IPS DF 6.9 (cell line): Measurements from ENCODE around the gene ST6GALNAC4.

Source experiments
- DNase-seq: peaks from one replicate; pipeline ENCODE4 v3.0.0-alpha.2; 2013; ENCODE audit warnings: low read depth, low spot score
- H3K27ac ChIP-seq: one replicate; pipeline ENCODE4 v1.5.1; 2013; ENCODE audit warnings: low read length, control low read depth
- H3K27me3 ChIP-seq: 2 replicates; pipeline ENCODE4 v1.6.1; 2013; ENCODE audit warnings: mild to moderate bottlenecking, low read length; ENCODE audit not compliant: control insufficient read depth, insufficient read depth
- H3K36me3 ChIP-seq: 2 replicates; pipeline ENCODE4 v1.6.1; 2013; ENCODE audit warnings: low read length; ENCODE audit not compliant: control insufficient read depth, insufficient read depth
- H3K4me1 ChIP-seq: 2 replicates; pipeline ENCODE4 v1.6.1; 2013; ENCODE audit warnings: low read length; ENCODE audit not compliant: control insufficient read depth, insufficient read depth
- H3K4me3 ChIP-seq: 2 replicates; pipeline ENCODE4 v1.5.1; 2013; ENCODE audit warnings: mild to moderate bottlenecking, low read length
- H3K9me3 ChIP-seq: 2 replicates; pipeline ENCODE4 v1.6.1; 2013; ENCODE audit warnings: low read length, inconsistent platforms; ENCODE audit not compliant: control insufficient read depth, insufficient read depth
- WGBS: extraction: QIAGEN DNeasy Blood & Tissue Kit; methylation state at CpG from one replicate; pipeline ENCODE4 v1.1.7; 2013; ENCODE audit warnings: mixed read lengths, missing lambda C conversion rate; ENCODE audit not compliant: insufficient read length, insufficient coverage; 5-methylcytosine and 5-hydroxymethylcytosine counted together

ST6GALNAC4 gene

DNA sequence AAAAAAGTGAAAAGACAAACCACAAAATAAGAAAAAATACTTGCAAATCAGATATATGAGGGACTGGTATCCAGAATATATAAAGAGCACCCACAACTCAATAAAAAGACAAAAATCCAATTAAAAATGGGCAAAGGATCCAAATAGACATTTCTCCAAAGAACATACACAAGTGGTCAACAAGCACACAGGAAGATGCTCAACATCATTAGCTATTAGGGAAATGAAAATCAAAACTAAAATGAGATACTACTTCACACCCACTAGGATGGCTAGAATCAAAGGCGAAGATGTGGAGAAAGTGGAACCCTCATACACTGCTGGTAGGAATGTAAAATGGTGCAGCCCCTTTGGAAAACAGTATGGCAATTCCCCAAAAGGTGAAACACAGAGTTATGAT, 41.9 kb upstream of the ST6GALNAC4 start:
- Histone ChIP-seq H3K4me1 (peaks cover 11% of the 10 kb centered on the region), H3K36me3 (no peaks in the 10 kb centered on the region)
- WGBS = no CpG with 5 or more reads among the region's 1 CpG

DNA sequence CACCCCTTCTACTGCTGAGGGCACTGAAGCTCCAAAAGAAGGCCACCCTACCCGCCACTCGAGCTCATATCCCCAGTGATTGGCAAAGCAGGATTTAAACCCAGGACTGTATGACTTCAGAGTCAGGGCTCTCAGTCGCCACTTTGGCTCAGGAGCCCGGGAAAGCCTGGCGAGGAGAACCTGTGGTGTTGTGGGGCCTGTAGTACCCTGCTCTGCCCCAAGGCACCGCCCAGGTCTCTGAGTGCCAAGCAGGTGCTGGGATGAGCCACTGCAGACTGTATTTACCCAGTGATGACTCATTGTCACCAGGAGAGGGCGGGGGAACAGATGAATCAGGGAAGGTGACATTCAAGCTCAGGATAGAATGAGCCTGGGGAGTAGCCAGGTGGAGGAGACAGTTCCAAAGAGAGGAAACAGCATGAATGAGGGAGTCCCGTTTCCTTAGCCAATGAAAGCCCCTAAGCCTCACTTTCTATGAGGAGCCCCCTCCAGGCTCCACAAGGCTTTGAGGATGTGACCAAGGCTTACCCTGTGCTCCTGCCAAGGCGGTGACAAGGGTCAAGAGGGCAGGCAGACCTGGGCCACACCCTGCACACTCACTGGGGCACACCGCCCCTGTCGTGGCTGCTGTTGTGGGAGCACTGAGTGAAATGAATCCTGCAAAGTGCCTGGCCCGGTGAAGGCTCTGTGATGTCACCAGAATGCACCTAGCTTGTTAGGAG, 38.6 kb upstream of the ST6GALNAC4 start:
- no CpG with 5 or more reads among the region's 12 CpGs for WGBS
- no peaks in the 10 kb centered on the region for H3K36me3 ChIP-seq
- no peaks in the 10 kb centered on the region for H3K27me3 ChIP-seq
- no peak overlapping the region for H3K4me3 ChIP-seq
- no peak for DNase-seq
- H3K4me1 ChIP-seq = peaks cover 4% of the 10 kb centered on the region
- no peak overlapping the region for H3K27ac ChIP-seq
- no peaks in the 10 kb centered on the region for H3K9me3 ChIP-seq

More for the DNA sequence above, 41.9 kb upstream of the ST6GALNAC4 start:
- Histone ChIP-seq H3K27me3 (no peaks in the 10 kb centered on the region), H3K27ac (no peak overlapping the region), H3K4me3 (no peak overlapping the region), H3K9me3 (no peaks in the 10 kb centered on the region)
- no peak for DNase-seq

DNA sequence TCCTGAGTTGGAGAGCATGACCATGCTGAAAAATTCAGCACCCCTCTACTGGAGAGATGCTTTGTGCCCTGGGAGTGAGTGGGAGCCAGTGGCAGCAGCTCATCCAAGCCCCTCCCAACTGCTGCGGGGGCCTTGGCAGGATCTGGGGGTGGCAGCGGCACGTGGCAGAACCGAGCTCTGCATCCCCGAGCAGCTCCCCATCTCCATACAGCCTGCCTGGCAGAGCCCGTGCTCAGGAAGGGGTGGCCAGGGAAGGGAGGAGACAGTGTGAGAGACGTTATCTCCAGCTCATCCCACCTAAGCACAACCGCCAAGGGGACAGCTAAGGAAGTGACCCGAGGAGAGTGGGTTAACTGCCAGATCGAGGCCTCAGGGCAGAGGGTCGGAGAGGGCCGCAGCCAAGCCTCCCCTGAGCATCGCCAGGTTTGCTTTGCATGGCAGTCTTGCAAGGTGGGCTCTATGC, 38.0 kb upstream of the ST6GALNAC4 start:
- H3K4me1 ChIP-seq = peaks cover 4% of the 10 kb centered on the region
- no CpG with 5 or more reads among the region's 13 CpGs for WGBS

DNA sequence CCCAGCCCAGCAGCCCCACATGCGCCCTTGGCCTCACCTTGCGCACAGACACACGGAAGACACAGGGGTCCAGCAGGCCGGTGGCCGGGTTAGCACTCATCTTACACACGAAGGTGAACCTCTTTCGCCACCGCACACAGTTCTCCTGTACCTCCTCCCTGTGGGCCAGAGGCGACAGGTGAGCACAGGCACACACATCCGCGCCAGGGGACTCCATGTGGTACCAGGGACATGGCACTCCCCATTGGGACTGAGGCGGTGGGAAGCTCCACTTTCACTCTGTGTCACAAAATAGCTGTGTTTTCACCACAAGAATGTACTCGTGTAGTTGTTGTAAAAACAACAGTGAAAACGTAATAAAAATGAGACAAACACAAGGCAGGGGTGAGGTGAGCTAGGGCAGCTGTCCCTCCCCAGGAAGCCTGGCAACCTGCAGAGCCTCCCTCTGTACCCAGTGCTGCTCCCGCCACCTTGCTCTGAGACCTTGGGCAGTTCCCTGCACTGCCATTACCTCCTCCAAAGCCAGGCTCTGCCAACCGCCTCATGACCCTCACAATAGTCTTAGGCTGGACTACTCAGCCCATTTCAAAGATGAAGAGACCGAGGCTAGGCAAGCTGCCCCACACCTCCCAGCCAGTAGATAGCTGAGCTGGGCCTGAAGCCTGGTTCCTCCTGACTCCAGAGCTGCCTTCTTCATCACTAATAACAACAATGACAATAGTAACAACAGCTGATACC, 37.1 kb upstream of the ST6GALNAC4 start:
- Histone ChIP-seq H3K9me3 (no peaks in the 10 kb centered on the region), H3K4me1 (peaks cover 4% of the 10 kb centered on the region), H3K4me3 (no peak overlapping the region), H3K36me3 (no peaks in the 10 kb centered on the region), H3K27ac (no peak overlapping the region), H3K27me3 (no peaks in the 10 kb centered on the region)
- DNase-seq = no peak
- WGBS = no CpG with 5 or more reads among the region's 17 CpGs

More for the DNA sequence above, 38.0 kb upstream of the ST6GALNAC4 start:
- Histone ChIP-seq H3K4me3 (no peak overlapping the region), H3K27me3 (no peaks in the 10 kb centered on the region), H3K27ac (no peak overlapping the region), H3K9me3 (no peaks in the 10 kb centered on the region), H3K36me3 (no peaks in the 10 kb centered on the region)
- no peak for DNase-seq

DNA sequence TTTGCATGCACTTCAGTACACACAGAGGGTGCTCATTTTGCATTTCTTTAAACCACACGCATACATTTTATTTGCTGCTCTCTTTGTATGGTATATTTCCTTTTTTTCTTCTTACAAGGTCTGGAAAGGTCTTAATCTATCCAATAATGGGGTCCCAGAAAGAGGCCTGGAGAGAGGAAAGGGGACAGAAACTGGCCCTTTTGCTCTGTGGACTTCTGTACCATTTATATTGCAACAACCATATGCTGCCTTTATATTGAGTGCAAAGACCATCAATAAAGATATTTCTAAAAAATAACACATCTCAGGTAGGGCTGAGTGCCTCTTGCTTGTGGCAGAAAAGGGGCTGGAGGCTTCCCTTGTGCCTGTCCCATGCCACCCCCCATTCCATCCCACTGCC, 36.3 kb upstream of the ST6GALNAC4 start:
- no peak overlapping the region for H3K27ac ChIP-seq
- H3K27me3 ChIP-seq = no peaks in the 10 kb centered on the region
- peaks cover 4% of the 10 kb centered on the region for H3K4me1 ChIP-seq
- no peak for DNase-seq
- H3K4me3 ChIP-seq = no peak overlapping the region
- H3K9me3 ChIP-seq = no peaks in the 10 kb centered on the region
- no peaks in the 10 kb centered on the region for H3K36me3 ChIP-seq
- WGBS = no CpG with 5 or more reads among the region's 1 CpG

DNA sequence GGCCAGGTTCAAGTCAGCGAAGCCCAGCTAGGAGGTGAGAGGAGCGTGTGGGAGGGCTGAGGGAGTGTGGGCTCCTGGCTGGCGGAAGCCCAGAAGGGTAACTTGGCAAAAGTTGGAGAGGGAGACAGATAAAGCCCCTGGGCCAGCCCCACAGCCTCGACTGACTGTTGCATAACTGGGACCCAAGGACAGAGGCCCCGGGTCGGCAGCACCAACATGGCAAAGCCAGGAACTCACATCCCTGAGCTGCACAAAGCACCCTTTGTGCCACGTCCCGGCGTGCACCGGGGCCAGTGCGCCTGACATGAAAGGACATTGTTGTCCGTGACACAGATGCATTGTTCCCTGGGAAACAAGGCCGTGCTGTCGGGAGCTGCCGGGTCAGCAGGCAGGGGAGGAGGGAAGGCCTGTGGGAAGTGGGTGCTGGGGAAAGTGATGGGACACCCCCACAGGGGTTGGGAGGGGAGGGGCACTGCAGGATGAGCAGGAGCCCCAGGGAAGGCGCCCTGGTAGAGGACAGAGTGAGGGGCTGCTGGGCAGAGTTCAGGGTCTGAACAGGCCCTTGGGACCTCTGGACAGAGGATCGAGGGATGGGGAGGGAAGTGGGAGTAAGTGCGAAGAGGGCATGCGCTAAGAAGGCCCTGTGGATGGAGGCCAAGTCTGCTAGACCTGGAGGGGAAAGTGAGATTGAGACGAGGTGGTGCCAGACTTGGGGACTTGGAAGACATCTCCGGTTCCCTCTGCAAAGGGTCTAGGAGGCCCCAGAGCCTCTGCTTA, 33.9 kb upstream of the ST6GALNAC4 start:
- Histone ChIP-seq H3K27ac (no peak overlapping the region), H3K9me3 (no peaks in the 10 kb centered on the region), H3K27me3 (no peaks in the 10 kb centered on the region), H3K4me1 (peaks cover under 1% of the 10 kb centered on the region; the same call in 1 of the 2 replicates), H3K4me3 (no peak overlapping the region), H3K36me3 (peaks cover under 1% of the 10 kb centered on the region; the same call in 1 of the 2 replicates)
- WGBS = no CpG with 5 or more reads among the region's 21 CpGs
- no peak for DNase-seq

DNA sequence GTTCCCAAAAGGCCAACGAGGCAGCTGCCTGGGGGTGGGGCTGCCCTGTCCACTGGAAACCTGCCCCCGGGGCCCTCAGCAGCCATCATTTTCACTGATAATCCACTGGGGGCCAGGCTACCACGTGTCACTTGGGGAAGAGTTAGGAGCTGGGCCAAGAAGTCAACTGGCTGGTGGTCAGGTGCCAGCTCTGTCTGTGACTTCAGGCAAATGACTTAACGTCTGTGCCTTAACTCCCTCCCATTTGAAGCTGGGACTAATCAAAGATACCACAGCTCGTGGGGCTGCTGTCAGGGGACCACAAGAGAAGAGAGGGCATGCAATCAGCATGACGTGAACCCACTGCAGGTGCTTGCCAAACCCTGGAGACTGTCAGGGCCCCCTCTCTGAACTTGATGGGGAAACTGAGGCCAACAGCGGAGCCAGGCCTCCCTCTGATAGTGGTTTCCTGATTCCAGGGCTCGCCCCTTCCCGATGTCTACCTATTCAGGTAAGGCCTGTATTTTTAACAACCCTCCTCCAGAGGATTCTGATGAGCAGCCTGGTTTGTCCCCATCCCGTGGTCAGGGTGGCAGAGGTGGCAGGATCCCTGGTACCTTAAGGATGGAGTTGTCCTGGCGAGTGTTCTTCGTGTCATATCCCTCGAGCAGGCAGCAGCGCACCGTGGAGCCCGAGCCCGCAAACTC, 33.1 kb upstream of the ST6GALNAC4 start:
- no CpG with 5 or more reads among the region's 17 CpGs for WGBS
- H3K27ac ChIP-seq = no peak overlapping the region
- no peaks in the 10 kb centered on the region for H3K4me1 ChIP-seq
- no peak for DNase-seq
- no peaks in the 10 kb centered on the region for H3K9me3 ChIP-seq
- peaks cover 7% of the 10 kb centered on the region; the same call in 1 of the 2 replicates for H3K36me3 ChIP-seq
- H3K4me3 ChIP-seq = no peak overlapping the region
- no peaks in the 10 kb centered on the region for H3K27me3 ChIP-seq

DNA sequence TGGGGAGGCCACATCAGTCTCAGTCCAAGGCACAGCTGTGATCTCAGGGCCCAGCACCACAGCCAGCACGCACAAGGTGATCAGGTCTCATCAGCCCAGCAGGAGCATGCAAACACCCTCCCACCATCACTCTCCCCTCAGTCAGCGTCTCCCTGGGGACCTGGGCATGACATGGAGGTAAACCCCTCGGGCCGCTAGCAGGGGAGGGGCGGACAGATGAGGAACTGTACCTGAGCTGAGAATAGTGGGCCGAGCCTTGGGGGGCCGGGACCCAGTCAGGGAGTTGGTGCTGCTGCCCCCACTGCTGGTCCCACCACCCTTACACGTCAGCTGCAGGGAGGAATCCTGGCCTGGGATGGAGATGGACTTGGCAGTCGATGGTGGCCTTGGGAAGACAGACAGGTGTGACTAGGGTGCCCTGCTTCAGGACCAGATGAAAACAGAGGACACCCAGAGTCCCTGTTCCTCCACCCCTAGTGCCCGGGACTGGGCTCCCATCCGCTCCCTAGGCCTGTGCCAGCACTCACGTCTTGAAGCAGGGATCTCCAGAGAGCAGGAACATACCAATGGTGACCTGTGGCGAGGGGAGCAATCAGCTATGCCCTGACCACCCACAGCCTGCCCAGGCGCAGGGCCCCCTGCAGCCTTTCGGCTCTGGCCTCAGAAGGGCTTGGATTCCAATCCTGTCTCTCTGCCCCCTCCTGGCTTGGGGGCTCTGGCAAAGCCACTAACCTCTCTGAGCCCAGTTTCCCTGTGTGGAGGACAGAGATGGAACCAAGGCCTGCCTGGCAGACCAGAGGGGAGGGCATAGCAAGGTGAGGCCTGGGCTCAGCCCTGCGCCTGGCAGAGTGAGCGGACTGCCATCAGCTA, 31.2 kb upstream of the ST6GALNAC4 start:
- no CpG with 5 or more reads among the region's 17 CpGs for WGBS
- H3K27ac ChIP-seq = no peak overlapping the region
- no peaks in the 10 kb centered on the region for H3K9me3 ChIP-seq
- 0 out of 2 replicates have a peak, but pooled peaks cover 2% of the 10 kb centered on the region for H3K4me1 ChIP-seq
- DNase-seq = no peak
- H3K36me3 ChIP-seq = peaks cover 12% of the 10 kb centered on the region
- no peaks in the 10 kb centered on the region for H3K27me3 ChIP-seq
- H3K4me3 ChIP-seq = no peak overlapping the region

DNA sequence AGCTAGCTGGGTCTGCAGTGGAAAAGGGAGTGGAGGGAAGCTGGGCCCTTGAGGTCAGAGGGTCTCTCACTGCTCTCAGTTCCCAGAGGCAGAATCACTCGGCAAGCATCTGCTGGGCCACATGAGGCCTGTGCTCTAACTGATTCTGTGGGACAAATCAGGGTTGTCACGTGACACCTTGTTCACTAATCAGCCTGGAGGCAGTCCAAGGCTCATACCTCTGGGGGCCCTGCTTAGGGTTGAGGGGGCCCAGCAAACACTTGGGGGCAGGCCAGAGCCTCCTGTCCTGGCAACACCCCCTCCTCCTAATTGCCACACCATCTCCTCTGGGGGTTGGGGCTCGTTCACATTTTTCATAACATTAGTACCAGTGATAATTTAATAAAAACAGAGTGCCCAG, 29.9 kb upstream of the ST6GALNAC4 start:
- 0 out of 2 replicates have a peak, but pooled peaks cover 2% of the 10 kb centered on the region for H3K4me1 ChIP-seq
- peaks cover 16% of the 10 kb centered on the region for H3K36me3 ChIP-seq
- H3K27me3 ChIP-seq = no peaks in the 10 kb centered on the region
- no peak overlapping the region for H3K27ac ChIP-seq
- WGBS = no CpG with 5 or more reads among the region's 3 CpGs
- H3K4me3 ChIP-seq = no peak overlapping the region
- no peaks in the 10 kb centered on the region for H3K9me3 ChIP-seq
- DNase-seq = no peak
